HepG2 (cell line): Measurements from ENCODE around the gene CSNK1A1. TPM values are rescaled to one million over a fixed set of nuclear protein-coding genes. Genes with fewer than 3 reads are reported as not detected.

ENCODE experiments used
- ATRX ChIP-seq: sonication (generic); formaldehyde crosslinking; IDR thresholded peaks from 2 replicates; pipeline ENCODE4 v1.4.0; 2020; ENCODE audit warnings: missing genetic modification reagents, borderline replicate concordance
- DNMT3B ChIP-seq: conservative IDR thresholded peaks from 2 replicates; pipeline ENCODE4 v1.6.1; 2016; ENCODE audit warnings: missing biosample characterization, control low read depth
- DRAP1 ChIP-seq: IDR thresholded peaks from 2 replicates; pipeline ENCODE4 v1.6.1; 2016; ENCODE audit warnings: missing genetic modification reagents, missing compliant biosample characterization
- GATAD2A ChIP-seq: IDR thresholded peaks from 2 replicates; pipeline ENCODE4 v1.6.1; 2016
- HDAC2 ChIP-seq: sonication (generic); formaldehyde crosslinking; IDR thresholded peaks from 2 replicates; pipeline ENCODE4 v1.4.0; 2020; ENCODE audit warnings: missing genetic modification reagents
- MTERF4 ChIP-seq: sonication (generic); formaldehyde crosslinking; IDR thresholded peaks from 2 replicates; pipeline ENCODE4 v1.8.0; 2023; ENCODE audit warnings: mild to moderate bottlenecking, missing genetic modification reagents
- MTF2 ChIP-seq: sonication (generic); formaldehyde crosslinking; IDR thresholded peaks from 2 replicates; pipeline ENCODE4 v1.5.0; 2020; ENCODE audit warnings: missing genetic modification reagents, borderline replicate concordance
- SIX1 ChIP-seq: sonication (generic); formaldehyde crosslinking; IDR thresholded peaks from 2 replicates; pipeline ENCODE4 v1.4.0; 2020; ENCODE audit warnings: missing genetic modification reagents, borderline replicate concordance
- SMAD1 ChIP-seq: sonication (generic); formaldehyde crosslinking; IDR thresholded peaks from 2 replicates; pipeline ENCODE4 v1.4.0; 2020; ENCODE audit warnings: missing genetic modification reagents, low read depth, mild to moderate bottlenecking, borderline replicate concordance
- YEATS2 ChIP-seq: sonication (generic); formaldehyde crosslinking; IDR thresholded peaks from 2 replicates; pipeline ENCODE4 v1.4.0; 2020; ENCODE audit warnings: missing genetic modification reagents, borderline replicate concordance
- ZBTB34 ChIP-seq: sonication (generic); formaldehyde crosslinking; IDR thresholded peaks from 2 replicates; pipeline ENCODE4 v1.8.0; 2022; ENCODE audit warnings: mild to moderate bottlenecking, missing genetic modification reagents
- ZFP82 ChIP-seq: sonication (generic); formaldehyde crosslinking; IDR thresholded peaks from 2 replicates; pipeline ENCODE4 v1.5.1; 2020; ENCODE audit warnings: mild to moderate bottlenecking, missing genetic modification reagents, borderline replicate concordance
- ZNF101 ChIP-seq: sonication (generic); formaldehyde crosslinking; IDR thresholded peaks from 2 replicates; pipeline ENCODE4 v1.4.0; 2020; ENCODE audit warnings: mild to moderate bottlenecking, low read depth, missing genetic modification reagents, borderline replicate concordance
- ZNF280B ChIP-seq: sonication (generic); formaldehyde crosslinking; IDR thresholded peaks from 2 replicates; pipeline ENCODE4 v1.5.0; 2020; ENCODE audit warnings: missing genetic modification reagents, mild to moderate bottlenecking, borderline replicate concordance
- ZNF34 ChIP-seq: sonication (generic); formaldehyde crosslinking; IDR thresholded peaks from 2 replicates; pipeline ENCODE4 v1.4.0; 2020; ENCODE audit warnings: mild to moderate bottlenecking, missing genetic modification reagents, borderline replicate concordance
- ZNF430 ChIP-seq: sonication (generic); formaldehyde crosslinking; IDR thresholded peaks from 2 replicates; pipeline ENCODE4 v1.9.0; 2021; ENCODE audit warnings: mild to moderate bottlenecking, missing genetic modification reagents
- ZNF7 ChIP-seq: IDR thresholded peaks from 2 replicates; pipeline ENCODE4 v1.6.1; 2016; ENCODE audit warnings: missing biosample characterization, missing genetic modification reagents
- polyA plus RNA-seq, 8 experiments: library from polyadenylated mRNA; depleted of rRNA in 3 of 8; stranded (reverse) in 7 of 8; unstranded in 1 of 8; fragments of >200 nt; fragmentation: Illumina TruSeq in 4 of 8; extraction: Trizol in 4 of 8; gene quantifications; 2 replicates each; pipeline versions ENCODE4 v1.2.1 to v1.2.3, GENCODE V29; 2011 to 2016; ENCODE audit warnings: low read depth in 4 of 8, missing spikeins in 1 of 8, mixed read lengths in 1 of 8; ENCODE audit not compliant: insufficient read depth in 1 of 8
- total RNA-seq, 5 experiments: library from RNA; depleted of rRNA; stranded (reverse); fragments of >200 nt; fragmentation: Illumina TruSeq; extraction: Trizol; gene quantifications; 2 replicates each; pipeline ENCODE4 v1.2.3, GENCODE V29; 2016; ENCODE audit warnings: low read depth in 1 of 5
- TF ChIP-seq, protein P1 (sequence below): sonication (generic); formaldehyde crosslinking; IDR thresholded peaks from 2 replicates; pipeline ENCODE4 v1.5.0; 2020; ENCODE audit warnings: mild to moderate bottlenecking, missing genetic modification reagents
- TF ChIP-seq, protein P2 (sequence below): sonication (generic); formaldehyde crosslinking; IDR thresholded peaks from 2 replicates; pipeline ENCODE4 v1.4.0; 2020; ENCODE audit warnings: missing genetic modification reagents
- TF ChIP-seq, protein P3 (sequence below): sonication (generic); formaldehyde crosslinking; IDR thresholded peaks from 2 replicates; pipeline ENCODE4 v1.4.0; 2020; ENCODE audit warnings: mild to moderate bottlenecking, missing genetic modification reagents
- TF ChIP-seq, protein P4 (sequence below): IDR thresholded peaks from 2 replicates; pipeline ENCODE4 v1.6.1; 2016; ENCODE audit warnings: low read depth, borderline replicate concordance

CSNK1A1 gene
- total and polyA plus RNA-seq, 2 of the 13 experiments (the other 11 are each of a cell fraction or from before 2014, with no cell fraction given) = 89.0 to 149 TPM

- TF ChIP-seq, protein P1, sequence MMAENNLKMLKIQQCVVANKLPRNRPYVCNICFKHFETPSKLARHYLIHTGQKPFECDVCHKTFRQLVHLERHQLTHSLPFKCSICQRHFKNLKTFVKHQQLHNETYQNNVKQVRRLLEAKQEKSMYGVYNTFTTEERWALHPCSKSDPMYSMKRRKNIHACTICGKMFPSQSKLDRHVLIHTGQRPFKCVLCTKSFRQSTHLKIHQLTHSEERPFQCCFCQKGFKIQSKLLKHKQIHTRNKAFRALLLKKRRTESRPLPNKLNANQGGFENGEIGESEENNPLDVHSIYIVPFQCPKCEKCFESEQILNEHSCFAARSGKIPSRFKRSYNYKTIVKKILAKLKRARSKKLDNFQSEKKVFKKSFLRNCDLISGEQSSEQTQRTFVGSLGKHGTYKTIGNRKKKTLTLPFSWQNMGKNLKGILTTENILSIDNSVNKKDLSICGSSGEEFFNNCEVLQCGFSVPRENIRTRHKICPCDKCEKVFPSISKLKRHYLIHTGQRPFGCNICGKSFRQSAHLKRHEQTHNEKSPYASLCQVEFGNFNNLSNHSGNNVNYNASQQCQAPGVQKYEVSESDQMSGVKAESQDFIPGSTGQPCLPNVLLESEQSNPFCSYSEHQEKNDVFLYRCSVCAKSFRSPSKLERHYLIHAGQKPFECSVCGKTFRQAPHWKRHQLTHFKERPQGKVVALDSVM (CRISPR knock-in tag) = peak; percentile 47; the same call in 1 of the 2 replicates
- no peak for TF ChIP-seq DRAP1
- no peak for TF ChIP-seq MTERF4
- TF ChIP-seq, protein P2, sequence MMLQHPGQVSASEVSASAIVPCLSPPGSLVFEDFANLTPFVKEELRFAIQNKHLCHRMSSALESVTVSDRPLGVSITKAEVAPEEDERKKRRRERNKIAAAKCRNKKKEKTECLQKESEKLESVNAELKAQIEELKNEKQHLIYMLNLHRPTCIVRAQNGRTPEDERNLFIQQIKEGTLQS = no peak
- no peak for TF ChIP-seq ZBTB34 (CRISPR knock-in tag)
- TF ChIP-seq SMAD1 = no peak
- no peak for TF ChIP-seq ZNF34 (CRISPR knock-in tag)
- TF ChIP-seq SIX1 = no peak
- no peak for TF ChIP-seq DNMT3B
- no peak for TF ChIP-seq ZNF101 (CRISPR knock-in tag)
- 0 out of 2 replicates have a peak, but pooled peaks have one; percentile 43 for TF ChIP-seq ZNF430 (CRISPR knock-in tag)
- TF ChIP-seq ZNF7 = no peak
- TF ChIP-seq YEATS2 = no peak
- TF ChIP-seq GATAD2A = peak; percentile 47; the same call in 1 of the 2 replicates
- TF ChIP-seq, protein P3, sequence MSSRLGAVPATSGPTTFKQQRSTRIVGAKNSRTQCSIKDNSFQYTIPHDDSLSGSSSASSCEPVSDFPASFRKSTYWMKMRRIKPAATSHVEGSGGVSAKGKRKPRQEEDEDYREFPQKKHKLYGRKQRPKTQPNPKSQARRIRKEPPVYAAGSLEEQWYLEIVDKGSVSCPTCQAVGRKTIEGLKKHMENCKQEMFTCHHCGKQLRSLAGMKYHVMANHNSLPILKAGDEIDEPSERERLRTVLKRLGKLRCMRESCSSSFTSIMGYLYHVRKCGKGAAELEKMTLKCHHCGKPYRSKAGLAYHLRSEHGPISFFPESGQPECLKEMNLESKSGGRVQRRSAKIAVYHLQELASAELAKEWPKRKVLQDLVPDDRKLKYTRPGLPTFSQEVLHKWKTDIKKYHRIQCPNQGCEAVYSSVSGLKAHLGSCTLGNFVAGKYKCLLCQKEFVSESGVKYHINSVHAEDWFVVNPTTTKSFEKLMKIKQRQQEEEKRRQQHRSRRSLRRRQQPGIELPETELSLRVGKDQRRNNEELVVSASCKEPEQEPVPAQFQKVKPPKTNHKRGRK (CRISPR knock-in tag) = no peak
- TF ChIP-seq ZFP82 (CRISPR knock-in tag) = no peak
- peak; percentile 44; the same call in 1 of the 2 replicates for TF ChIP-seq HDAC2 (CRISPR knock-in tag)
- TF ChIP-seq MTF2 (CRISPR knock-in tag) = no peak
- no peak for TF ChIP-seq ATRX (CRISPR knock-in tag)
- TF ChIP-seq, protein P4, sequence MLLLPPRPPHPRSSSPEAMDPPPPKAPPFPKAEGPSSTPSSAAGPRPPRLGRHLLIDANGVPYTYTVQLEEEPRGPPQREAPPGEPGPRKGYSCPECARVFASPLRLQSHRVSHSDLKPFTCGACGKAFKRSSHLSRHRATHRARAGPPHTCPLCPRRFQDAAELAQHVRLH (CRISPR knock-in tag) = peak; percentile 81; the same call in 1 of the 2 replicates
- no peak; the same call in 1 of the 2 replicates for TF ChIP-seq ZNF280B
Observed at GRCh38 chr5:149442563-149443182, 108.6 kb downstream of the CSNK1A1 start (continued).
